ENCODE data around the gene GPC1.

GPC1 gene

DNA sequence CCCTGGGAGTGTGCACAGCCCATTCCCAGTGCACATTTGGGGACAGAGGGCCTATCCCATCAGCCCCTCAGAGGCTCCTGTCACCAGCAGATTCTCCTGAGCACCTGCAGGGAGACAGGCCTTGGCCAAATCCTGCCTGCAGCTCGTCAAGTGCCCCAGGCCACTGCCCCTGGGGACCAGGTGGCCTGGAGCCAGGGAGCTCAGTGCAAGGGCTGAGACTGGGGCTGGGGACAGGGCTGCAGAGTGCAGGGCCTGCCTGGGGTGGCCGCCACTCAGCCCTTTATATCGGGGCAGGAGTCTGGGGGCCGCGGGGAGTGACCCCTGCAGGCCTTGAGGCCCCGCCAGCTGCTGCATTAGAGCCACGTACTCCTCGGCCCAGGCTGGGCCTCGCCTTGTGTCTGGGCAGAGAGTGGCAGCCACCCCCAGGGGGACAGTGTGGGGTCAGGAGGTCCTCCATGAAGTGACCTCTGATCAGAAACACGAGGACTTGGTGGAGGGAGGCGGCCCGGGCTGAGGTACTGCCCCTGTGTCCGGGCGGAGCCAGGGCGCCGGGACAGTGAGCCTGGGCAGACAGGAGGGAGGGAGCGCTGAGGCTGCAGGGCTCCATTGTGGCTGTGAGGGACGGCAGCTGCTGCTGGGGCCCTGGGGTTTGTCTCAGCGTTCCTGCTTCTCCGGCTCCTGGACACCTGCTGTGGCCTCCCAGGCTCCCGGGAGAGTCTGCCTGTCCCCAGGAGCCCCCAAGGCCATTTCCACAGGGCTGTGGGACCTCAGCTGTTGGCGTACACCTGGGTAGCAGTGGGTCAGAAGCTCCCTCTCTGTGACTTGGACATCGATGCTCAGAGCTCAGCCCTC lies 24.2 kb downstream of the GPC1 start:
- TF ChIP-seq, protein P1, sequence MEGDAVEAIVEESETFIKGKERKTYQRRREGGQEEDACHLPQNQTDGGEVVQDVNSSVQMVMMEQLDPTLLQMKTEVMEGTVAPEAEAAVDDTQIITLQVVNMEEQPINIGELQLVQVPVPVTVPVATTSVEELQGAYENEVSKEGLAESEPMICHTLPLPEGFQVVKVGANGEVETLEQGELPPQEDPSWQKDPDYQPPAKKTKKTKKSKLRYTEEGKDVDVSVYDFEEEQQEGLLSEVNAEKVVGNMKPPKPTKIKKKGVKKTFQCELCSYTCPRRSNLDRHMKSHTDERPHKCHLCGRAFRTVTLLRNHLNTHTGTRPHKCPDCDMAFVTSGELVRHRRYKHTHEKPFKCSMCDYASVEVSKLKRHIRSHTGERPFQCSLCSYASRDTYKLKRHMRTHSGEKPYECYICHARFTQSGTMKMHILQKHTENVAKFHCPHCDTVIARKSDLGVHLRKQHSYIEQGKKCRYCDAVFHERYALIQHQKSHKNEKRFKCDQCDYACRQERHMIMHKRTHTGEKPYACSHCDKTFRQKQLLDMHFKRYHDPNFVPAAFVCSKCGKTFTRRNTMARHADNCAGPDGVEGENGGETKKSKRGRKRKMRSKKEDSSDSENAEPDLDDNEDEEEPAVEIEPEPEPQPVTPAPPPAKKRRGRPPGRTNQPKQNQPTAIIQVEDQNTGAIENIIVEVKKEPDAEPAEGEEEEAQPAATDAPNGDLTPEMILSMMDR (IDR thresholded peaks at IDR 0.05; ENCODE audit: borderline replicate concordance, control extremely low read depth, extremely low read depth, insufficient read depth, missing control alignments): no peak
- in situ Hi-C loops (cut with MboI; ENCODE audit: low sequenced_read_pairs, unreplicated experiment): no loop called here
- DNase-seq (ENCODE audit: low spot score): no peak

GRCh38 chr2:240460253-240460711 lies 24.8 kb downstream of the GPC1 start:
- TF ChIP-seq, protein P1 (IDR thresholded peaks at IDR 0.05; ENCODE audit: borderline replicate concordance, control extremely low read depth, extremely low read depth, insufficient read depth, missing control alignments): no peak

GRCh38 chr2:240460781-240461431 lies 25.4 kb downstream of the GPC1 start:
- DNase-seq (ENCODE audit: low spot score): no peak
- TF ChIP-seq, protein P1 (IDR thresholded peaks at IDR 0.05; ENCODE audit: borderline replicate concordance, control extremely low read depth, extremely low read depth, insufficient read depth, missing control alignments): no peak
- in situ Hi-C loops (cut with MboI; ENCODE audit: low sequenced_read_pairs, unreplicated experiment): no loop called here

More at GRCh38 chr2:240460253-240460711, 24.8 kb downstream of the GPC1 start:
- in situ Hi-C loops (cut with MboI; ENCODE audit: low sequenced_read_pairs, unreplicated experiment): no loop called here
- no peak for DNase-seq (ENCODE audit: low spot score)

DNA sequence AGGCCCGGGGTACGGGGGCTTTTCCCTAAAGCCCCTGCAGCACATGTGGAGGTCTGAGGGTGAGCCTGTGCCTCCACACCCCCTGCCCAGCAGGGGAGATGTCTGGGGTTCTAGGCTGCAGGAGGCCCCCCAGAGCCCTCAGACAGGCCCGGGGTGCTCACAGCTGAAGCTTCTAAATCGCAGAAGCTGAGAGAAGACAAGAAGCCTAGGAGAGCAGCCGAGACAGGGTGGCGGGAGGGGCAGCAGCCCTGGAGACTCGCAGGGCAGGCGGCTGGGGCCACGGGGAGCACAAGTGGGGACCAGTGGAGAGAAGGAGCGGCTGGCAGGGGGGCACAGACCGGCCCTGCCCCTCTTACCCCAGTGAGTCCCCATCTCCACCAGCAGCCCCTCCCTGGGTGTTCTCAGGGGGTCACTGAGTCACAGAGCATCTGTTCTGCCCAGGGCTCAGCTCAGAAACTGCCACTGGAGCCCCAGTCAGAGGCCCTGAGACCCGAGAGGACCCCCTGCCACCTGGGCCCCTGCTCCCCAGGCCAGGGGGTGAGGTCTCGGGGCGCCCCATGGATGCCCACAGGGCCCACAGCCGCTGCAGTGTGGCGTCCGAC lies 26.1 kb downstream of the GPC1 start:
- DNase-seq (ENCODE audit: low spot score): no peak
- in situ Hi-C loops (cut with MboI; ENCODE audit: low sequenced_read_pairs, unreplicated experiment): no loop called here
- TF ChIP-seq, protein P1 (IDR thresholded peaks at IDR 0.05; ENCODE audit: borderline replicate concordance, control extremely low read depth, extremely low read depth, insufficient read depth, missing control alignments): no peak

DNA sequence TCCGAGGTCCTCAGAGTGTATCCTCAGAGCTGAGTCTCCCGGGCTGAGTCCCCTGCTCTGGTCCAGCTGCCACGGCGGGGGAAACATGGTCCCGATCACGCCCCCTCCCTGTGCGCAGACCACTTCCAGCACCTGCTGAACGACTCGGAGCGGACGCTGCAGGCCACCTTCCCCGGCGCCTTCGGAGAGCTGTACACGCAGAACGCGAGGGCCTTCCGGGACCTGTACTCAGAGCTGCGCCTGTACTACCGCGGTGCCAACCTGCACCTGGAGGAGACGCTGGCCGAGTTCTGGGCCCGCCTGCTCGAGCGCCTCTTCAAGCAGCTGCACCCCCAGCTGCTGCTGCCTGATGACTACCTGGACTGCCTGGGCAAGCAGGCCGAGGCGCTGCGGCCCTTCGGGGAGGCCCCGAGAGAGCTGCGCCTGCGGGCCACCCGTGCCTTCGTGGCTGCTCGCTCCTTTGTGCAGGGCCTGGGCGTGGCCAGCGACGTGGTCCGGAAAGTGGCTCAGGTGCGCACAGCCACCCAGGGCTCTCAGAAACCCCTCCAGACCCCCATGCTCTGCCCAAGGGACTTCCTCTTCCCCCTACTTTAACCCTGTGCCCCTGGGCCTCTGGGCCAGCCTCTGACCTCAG lies 26.7 kb downstream of the GPC1 start:
- TF ChIP-seq, protein P1 (IDR thresholded peaks at IDR 0.05; ENCODE audit: borderline replicate concordance, control extremely low read depth, extremely low read depth, insufficient read depth, missing control alignments): no peak
- in situ Hi-C loops (cut with MboI; ENCODE audit: low sequenced_read_pairs, unreplicated experiment): no loop called here
- DNase-seq (ENCODE audit: low spot score): no peak

- TF ChIP-seq, protein P1 (IDR thresholded peaks at IDR 0.05; ENCODE audit: borderline replicate concordance, control extremely low read depth, extremely low read depth, insufficient read depth, missing control alignments): no peak
- no peak for DNase-seq (ENCODE audit: low spot score)
- in situ Hi-C loops (cut with MboI; ENCODE audit: low sequenced_read_pairs, unreplicated experiment): no loop called here
These were observed 27.3 kb downstream of the GPC1 start for GRCh38 chr2:240462707-240463273.

Data from GM13976 (cell line).